ENCODE results near the gene KLF16. TPM values are rescaled to one million over a fixed set of nuclear protein-coding genes. Genes with fewer than 3 reads are reported as not detected.

Gene KLF16
- 19.4 and 22.3 TPM in 2 replicates for total RNA-seq

GRCh38 chr19:1863328-1863637 lies at the start of gene KLF16:
TSS of gene KLF16 (minus strand) at chr19:1863579. CDS start at chr19:1863497, 82 bp downstream.

GRCh38 chr19:1905110-1905862 lies 41.9 kb upstream of the KLF16 start, which contains the start of the genes ADAT3 and SCAMP4:
TSS of gene ADAT3 (plus strand) at chr19:1905399. CDS start at chr19:1912048, 6,649 bp downstream.
TSS of gene SCAMP4 (plus strand) at chr19:1905399. CDS start at chr19:1915020, 9,621 bp downstream.

GRCh38 chr19:1885398-1886119 lies 22.2 kb upstream of the KLF16 start, which contains the start of gene ABHD17A:
TSS of gene ABHD17A (minus strand) at chr19:1885496. CDS start at chr19:1881566, 3,930 bp downstream.

GRCh38 chr19:1848399-1849131 lies 14.8 kb downstream of the KLF16 start, which contains the start of gene REXO1:
TSS of gene REXO1 (minus strand) at chr19:1848483. CDS start at chr19:1848358, 125 bp downstream.

GRCh38 chr19:1811942-1812425 lies 51.4 kb downstream of the KLF16 start, which contains the start of gene ATP8B3:
TSS of gene ATP8B3 (minus strand) at chr19:1812276. CDS start at chr19:1811736, 540 bp downstream.

Other genes with a start within 250 kb of the KLF16 start
- 112 and 147 TPM in 2 replicates for gene TCF3, start 211.0 kb downstream of the KLF16 start, total RNA-seq
- gene ONECUT3, start 110.1 kb downstream of the KLF16 start, total RNA-seq, result not detected in 2 replicates
- gene ATP8B3, start 51.3 kb downstream of the KLF16 start, total RNA-seq, result 0.49 and 1.6 TPM in 2 replicates
- gene REXO1, start 15.1 kb downstream of the KLF16 start, total RNA-seq, result 11.6 and 12.2 TPM in 2 replicates
- 131 and 133 TPM in 2 replicates for gene ABHD17A, start 21.9 kb upstream of the KLF16 start, total RNA-seq
- 4.8 and 5.1 TPM in 2 replicates for gene ADAT3, start 41.8 kb upstream of the KLF16 start, total RNA-seq
- gene SCAMP4, start 41.8 kb upstream of the KLF16 start, total RNA-seq, result 54.4 and 68.6 TPM in 2 replicates
- gene CSNK1G2, start 77.6 kb upstream of the KLF16 start, total RNA-seq, result 76.0 and 79.1 TPM in 2 replicates
- gene BTBD2, start 152.1 kb upstream of the KLF16 start, total RNA-seq, result 61.7 and 66.2 TPM in 2 replicates
- gene MKNK2, start 187.7 kb upstream of the KLF16 start, total RNA-seq, result 115 and 149 TPM in 2 replicates
- gene MOB3A, start 232.7 kb upstream of the KLF16 start, total RNA-seq, result 44.3 and 46.5 TPM in 2 replicates
- gene IZUMO4, start 233.3 kb upstream of the KLF16 start, total RNA-seq, result 0.70 and 1.1 TPM in 2 replicates